Stimulated activated CD4-positive, alpha-beta T cell treated with anti-CD3 and anti-CD28 coated beads, TNF-alpha, amount 100 ng/mL, for 48 hours (primary cell): Measurements from ENCODE around the gene THRB.
"Not testable (repeated sequence)": the region's sequence is repeated elsewhere in the genome, so short reads cannot be mapped to it uniquely, and the experiment has no call there.

Source experiments
- DNase-seq, 3 donors: peaks; one replicate each; pipeline ENCODE4 v3.0.0-alpha.2; 2020; ENCODE audit warnings: low read depth in 3 of 3

THRB gene

DNA sequence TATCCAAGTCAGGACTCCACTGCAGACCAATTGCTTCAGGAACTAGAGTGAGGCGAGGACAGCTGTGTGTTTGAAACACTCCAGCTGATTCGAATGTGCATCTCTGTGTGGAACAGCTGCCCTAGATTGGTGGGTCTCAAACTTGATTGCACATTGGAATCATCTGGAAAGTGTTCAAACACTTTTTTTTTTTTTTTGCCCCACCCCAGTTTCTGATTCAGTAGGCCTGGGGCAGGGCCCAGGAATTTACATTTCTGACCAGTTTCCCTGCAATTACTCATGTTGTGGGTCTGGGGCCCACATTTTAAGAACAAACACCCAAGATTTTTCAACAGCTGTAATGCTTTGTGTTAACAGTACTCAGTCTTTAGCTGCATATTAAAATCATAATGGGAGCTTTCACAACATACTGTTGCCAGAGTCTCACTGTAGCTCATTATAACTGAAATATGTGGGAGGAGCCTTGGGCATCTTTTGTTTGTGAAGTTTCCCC lies 392.9 kb downstream of the THRB start:
- no peak for DNase-seq

DNA sequence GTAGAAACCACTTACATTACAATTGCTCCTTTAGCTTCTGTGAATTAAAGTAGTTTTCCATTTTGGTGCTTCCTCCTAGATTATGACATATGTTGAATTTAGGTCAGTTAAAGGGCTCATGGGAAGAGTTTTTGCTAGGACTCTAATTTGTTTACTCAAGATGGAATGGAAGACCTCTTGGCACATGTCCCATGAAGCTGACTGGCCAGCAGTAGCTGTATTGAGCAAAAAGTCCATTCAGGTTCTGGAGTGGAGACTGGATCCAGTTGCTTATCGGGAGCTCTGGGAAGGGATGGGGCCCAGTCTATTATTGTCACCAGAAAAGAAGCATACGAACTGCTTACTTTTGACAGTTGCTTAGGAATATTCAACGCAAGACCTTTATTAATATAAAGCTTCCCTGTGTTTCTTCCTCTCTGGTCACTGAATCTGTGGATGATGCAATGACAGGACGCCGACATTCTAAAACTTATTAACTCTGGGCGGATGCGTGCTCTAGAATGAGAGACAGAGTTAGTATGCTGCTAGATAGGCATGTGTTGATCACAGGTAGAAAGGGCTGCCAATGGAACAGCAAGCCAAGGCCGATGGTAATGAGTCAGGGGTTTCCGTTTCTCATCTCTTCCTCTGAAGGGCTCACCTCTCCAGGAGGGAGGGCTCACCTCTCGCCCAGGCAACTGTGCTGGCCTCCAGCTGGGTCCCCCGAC lies 393.8 kb downstream of the THRB start:
- no peak for DNase-seq

DNA sequence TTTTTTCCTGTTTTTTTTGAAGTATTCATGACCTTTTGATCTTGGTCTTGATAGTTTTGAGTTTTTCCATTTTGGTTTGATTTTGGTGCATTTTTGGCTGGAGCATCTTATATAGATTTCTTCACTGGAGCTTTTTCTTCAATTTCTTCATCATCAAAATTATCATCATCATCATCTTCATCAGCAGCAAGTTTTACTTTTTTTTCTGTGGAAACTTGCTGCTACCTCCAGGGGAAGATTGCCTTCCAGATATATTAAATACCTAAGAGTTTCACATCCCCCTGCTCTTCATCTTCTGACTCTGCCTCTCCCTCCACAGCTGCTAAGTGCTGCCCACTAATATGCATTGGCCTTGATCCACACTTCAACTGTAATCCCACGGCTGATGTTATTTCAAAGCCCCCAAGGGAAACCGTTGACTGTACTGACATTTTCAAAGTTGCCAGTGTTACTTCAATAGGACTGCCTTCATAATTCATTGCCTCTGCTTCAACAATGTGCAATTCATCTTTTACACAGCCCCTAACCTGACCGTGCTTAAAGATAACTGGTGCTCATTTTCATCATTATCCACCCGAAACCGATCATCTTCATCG lies 397.9 kb downstream of the THRB start:
- no peak for DNase-seq

DNA sequence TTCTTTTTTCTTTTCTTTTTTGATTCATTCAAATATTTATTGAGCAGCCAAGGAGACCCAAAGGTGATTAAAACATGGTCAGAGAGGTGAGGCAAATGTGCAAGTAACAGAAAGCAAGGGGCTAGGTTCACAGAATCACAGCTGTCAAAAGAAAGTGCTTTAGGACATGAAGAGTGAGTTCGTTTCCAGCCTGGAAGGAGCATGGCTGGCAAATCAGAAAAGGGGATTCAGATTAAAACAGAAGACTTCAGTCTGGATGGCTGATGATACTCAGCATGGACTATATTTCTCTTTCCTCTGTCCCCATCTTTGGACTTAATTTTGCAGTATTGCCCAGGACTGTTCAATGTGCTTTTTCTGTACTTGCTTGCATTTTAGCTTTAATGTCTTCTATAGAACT lies 398.4 kb downstream of the THRB start:
- DNase-seq = no peak

DNA sequence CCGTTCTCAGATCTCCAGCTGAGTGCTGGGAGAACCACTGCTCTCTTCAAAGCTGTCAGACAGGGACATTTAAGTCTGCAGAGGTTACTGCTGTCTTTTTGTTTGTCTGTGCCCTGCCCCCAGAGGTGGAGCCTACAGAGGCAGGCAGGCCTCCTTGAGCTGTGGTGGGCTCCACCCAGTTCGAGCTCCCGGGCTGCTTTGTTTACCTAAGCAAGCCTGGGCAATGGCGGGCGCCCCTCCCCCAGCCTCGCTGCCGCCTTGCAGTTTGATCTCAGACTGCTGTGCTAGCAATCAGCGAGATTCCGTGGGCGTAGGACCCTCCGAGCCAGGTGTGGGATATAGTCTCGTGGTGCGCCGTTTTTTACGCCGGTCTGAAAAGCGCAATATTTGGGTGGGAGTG lies 399.8 kb downstream of the THRB start:
- DNase-seq = not testable (repeated sequence)

- DNase-seq = no peak
Observed at GRCh38 chr3:24088782-24089181, 405.9 kb downstream of the THRB start.

DNA sequence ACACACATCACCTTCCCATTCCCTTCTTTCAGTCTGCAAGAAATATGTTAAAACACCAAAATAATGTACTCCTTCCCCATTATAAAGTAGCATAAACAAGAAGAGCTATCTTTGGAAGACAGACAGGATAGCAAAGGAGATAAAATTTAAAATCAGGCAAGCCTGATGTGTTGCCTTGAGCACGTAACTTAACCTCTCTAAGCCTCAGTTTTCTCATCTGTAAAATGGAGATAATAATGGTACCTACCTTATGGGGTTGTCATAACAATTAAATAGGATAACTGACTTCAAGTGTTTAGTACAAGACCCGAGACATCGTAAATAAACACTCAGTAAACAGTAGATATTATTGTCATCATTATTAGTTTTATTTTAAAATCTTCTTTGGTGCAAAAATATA lies 407.2 kb downstream of the THRB start:
- DNase-seq = no peak

GRCh38 chr3:24086617-24087404 lies 407.8 kb downstream of the THRB start:
- DNase-seq = no peak

GRCh38 chr3:24086206-24086605 lies 408.4 kb downstream of the THRB start:
- no peak for DNase-seq

DNA sequence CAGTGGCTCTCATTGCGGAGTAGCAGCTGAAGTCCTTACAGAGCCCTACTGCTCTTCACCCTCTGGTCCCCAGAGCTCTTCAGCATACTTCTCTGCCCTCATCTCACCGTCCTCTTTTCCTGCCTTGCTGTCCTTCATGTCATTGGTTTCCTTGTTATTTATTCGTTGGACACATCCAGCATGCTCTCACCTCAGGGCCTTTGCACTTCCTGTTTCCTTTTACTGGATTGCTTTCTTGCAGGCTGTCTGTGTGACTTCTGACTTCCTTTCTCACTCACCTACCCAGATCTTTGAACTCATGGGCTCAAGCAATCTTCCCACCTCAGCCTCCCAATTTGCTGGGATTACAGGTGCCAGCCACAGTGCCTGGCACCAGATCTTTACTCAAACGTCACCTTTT lies 422.5 kb downstream of the THRB start:
- no peak for DNase-seq

DNA sequence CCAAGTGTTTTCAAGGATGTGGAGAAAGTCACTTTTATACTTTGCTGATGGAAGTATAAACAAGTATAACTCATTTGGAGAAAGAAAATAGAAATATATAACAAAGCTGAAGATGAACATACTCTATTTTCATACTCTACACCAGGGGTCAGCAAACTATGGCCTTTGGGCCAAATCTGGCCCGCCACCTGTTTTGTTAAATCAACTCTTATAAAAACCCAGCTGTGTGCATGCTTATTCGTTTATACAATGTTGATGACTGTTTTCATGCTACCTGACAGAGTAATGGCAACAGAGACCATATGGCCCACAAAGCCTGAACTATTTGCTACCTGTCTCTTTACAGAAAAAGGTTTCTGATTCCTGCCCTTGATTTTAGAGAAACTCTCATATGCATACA lies 425.6 kb downstream of the THRB start:
- no peak for DNase-seq

DNA sequence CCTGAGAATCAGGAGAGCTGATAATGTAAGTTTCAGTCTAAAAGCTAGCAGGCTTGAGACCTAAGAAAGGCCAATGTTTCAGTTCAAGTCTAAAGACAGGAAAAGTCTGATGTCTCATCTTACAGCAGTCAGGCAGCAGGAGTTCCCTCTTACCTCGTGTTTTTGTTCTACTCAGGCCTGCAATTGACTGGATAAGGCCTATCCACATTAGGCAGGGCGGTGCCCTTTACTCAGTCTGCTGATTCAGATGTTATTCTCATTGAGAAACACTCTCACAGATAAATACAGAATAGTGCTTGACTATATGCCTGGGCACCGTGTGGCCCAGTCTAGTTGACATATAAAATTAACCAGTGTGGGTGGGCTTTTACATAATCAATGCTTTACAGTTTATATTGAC lies 427.2 kb downstream of the THRB start:
- no peak for DNase-seq
